ENCODE measurements around the gene WDR48. TPM values are rescaled to one million over a fixed set of nuclear protein-coding genes. Genes with fewer than 3 reads are reported as not detected.
A peak's percentile ranks its signal among the peaks of the same experiment; 100 is the strongest.

Gene WDR48
- total RNA-seq, 1 donor from 2014 or later, result 81.0 TPM

DNA sequence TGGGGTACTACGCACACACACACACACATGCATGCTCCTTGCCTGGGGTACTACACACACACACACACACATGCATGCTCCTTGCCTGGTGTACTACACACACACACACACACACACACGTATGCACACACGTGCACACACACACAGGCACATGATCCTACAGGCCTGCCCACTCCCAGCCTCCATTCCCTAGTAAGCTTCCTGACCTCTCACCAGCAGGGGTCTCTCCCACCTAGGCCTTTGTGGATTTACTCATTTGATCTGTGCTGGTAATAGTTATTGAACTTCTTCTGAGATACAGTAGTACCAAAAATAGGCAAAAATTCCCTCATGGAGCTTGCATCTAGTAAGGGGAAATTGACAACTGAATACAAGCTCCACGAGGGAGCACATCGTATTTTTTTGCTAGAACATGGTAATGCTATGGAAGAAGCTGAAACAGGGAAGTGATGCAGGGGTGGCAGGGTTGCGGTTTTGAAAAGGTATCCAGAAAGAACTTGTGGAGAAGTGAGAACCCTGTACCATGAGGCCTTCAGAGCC lies 74.8 kb downstream of the WDR48 start:
- no peaks in the 10 kb centered on the region for H3K27me3 ChIP-seq
- no peaks in the 10 kb centered on the region for H3K36me3 ChIP-seq
- no peak overlapping the region for H3K4me3 ChIP-seq
- intact Hi-C loops (cut with DNase I), result loop anchor here (1.0 kb wide), 1 partner anchor 162 kb away; no protein-coding TSS in a partner anchor
- no peak for DNase-seq (ENCODE audit: low spot score in 2 of 2)
- H3K9me3 ChIP-seq, result no peaks in the 10 kb centered on the region
- H3K27ac ChIP-seq, result no peak overlapping the region
- H3K4me1 ChIP-seq, result peaks cover 0 to 8% of the 10 kb centered on the region in 2 donors
- TF ChIP-seq, protein P1, sequence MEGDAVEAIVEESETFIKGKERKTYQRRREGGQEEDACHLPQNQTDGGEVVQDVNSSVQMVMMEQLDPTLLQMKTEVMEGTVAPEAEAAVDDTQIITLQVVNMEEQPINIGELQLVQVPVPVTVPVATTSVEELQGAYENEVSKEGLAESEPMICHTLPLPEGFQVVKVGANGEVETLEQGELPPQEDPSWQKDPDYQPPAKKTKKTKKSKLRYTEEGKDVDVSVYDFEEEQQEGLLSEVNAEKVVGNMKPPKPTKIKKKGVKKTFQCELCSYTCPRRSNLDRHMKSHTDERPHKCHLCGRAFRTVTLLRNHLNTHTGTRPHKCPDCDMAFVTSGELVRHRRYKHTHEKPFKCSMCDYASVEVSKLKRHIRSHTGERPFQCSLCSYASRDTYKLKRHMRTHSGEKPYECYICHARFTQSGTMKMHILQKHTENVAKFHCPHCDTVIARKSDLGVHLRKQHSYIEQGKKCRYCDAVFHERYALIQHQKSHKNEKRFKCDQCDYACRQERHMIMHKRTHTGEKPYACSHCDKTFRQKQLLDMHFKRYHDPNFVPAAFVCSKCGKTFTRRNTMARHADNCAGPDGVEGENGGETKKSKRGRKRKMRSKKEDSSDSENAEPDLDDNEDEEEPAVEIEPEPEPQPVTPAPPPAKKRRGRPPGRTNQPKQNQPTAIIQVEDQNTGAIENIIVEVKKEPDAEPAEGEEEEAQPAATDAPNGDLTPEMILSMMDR (IDR thresholded peaks at IDR 0.05), result peak; percentile 41 to 67 (median 57)

DNA sequence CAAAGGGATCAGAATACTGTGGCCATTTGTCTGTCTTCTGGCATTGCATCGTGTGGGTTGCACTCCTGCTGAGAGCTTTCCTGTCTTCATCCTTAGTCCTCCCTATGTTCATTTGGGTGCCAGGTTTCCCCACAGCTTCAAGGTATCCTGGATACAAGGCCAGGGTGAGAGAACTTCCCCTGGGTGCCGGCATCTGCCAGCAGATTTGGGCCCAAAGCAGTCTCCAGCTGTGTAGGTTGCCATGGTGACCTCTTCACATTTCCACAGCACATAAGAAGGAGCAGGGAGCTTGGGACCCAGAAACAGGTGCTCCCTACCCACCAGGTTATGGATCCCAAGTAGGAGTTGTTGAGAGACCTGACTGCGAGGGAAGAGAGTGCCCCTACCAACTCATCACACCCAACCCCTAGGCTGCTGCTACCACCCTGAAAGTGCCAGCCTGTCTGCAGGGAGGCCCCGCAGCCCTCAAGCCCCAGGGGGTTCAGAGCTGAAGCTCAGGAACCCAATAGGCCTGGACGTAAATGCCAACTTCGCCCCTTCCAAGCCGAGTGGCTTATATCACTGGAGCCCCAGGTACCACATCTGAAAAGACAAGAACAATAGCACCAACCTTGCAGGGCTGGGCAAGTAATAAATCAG lies 75.6 kb downstream of the WDR48 start:
- H3K4me1 ChIP-seq, result peaks cover 0 to 8% of the 10 kb centered on the region in 2 donors
- intact Hi-C loops (cut with DNase I), result no loop called here
- no peak overlapping the region for H3K27ac ChIP-seq
- TF ChIP-seq, protein P1 (IDR thresholded peaks at IDR 0.05), result no peak
- no peak for DNase-seq (ENCODE audit: low spot score in 2 of 2)
- H3K9me3 ChIP-seq, result no peaks in the 10 kb centered on the region
- H3K4me3 ChIP-seq, result no peak overlapping the region
- H3K36me3 ChIP-seq, result no peaks in the 10 kb centered on the region
- H3K27me3 ChIP-seq, result no peaks in the 10 kb centered on the region

DNA sequence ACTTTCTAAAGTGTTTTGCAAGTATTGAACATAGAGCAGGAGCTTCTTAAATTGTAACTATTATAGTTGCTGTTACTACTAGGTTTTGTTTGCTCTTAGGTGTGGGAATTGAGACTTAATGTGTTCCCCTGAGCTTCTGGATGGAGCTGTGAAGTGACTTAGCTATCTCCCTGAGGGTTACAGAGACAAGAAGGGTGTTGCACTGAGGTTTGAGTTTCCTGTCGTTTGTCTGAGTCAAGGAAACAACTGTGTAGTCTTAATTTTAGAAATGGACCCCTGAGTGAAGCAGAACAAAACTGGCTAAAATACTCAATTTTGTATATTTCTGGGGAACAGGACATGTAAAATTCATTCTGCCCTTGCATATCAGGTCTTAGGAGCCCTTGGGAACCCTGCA lies 76.1 kb downstream of the WDR48 start:
- DNase-seq (ENCODE audit: low spot score in 2 of 2), result no peak
- Histone ChIP-seq H3K27me3 (no peaks in the 10 kb centered on the region), H3K9me3 (no peaks in the 10 kb centered on the region), H3K4me1 (peaks cover 0 to 8% of the 10 kb centered on the region in 2 donors), H3K27ac (no peak overlapping the region), H3K4me3 (no peak overlapping the region), H3K36me3 (no peaks in the 10 kb centered on the region)
- intact Hi-C loops (cut with DNase I), result no loop called here
- TF ChIP-seq, protein P1 (IDR thresholded peaks at IDR 0.05), result no peak

DNA sequence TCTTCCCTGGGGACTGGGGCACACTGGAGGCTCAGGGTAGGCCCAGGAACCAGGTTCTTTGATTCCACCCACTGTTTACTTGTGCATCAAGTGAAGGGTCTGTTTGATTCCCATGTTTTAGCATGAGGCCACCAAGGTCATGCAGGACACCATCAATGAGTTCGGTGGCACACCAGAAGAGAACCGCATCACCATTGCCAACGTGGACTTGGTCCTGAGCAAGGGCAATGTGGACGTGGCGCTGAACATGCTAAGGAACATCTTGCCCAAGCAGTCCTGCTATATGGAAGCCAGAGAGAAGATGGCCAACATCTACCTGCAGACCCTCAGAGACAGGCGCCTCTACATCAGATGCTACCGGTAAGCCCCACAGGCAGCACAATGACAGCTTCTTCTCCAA lies 77.1 kb downstream of the WDR48 start:
- TF ChIP-seq, protein P1 (IDR thresholded peaks at IDR 0.05), result no peak
- no peak for DNase-seq (ENCODE audit: low spot score in 2 of 2)
- Histone ChIP-seq H3K4me3 (no peak overlapping the region), H3K4me1 (peaks cover 0 to 8% of the 10 kb centered on the region in 2 donors), H3K27me3 (no peaks in the 10 kb centered on the region), H3K9me3 (no peaks in the 10 kb centered on the region), H3K36me3 (peaks cover 0 to 6% of the 10 kb centered on the region in 2 donors), H3K27ac (no peak overlapping the region)
- intact Hi-C loops (cut with DNase I), result no loop called here

DNA sequence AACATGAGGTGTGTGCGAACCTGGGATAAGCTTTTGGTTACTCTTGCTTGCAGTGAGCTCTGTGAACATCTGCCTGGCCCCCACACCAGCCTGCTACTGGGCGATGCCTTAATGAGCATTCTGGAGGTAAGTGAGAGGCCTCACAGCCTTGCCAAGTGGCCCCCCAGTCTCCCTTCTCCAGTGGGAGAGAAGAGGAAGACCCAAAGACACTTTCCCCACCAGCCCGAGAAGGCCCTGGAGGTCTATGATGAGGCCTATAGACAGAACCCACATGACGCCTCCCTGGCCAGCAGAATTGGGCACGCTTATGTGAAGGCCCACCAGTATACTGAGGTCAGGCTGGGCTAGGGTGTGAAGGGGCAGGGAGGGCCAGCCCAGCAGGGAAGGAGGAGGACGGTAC lies 78.2 kb downstream of the WDR48 start:
- intact Hi-C loops (cut with DNase I), result loop anchor here (10.0 kb wide), 1 partner anchor 55 kb away; no protein-coding TSS in a partner anchor
- Histone ChIP-seq H3K27ac (no peak overlapping the region), H3K4me1 (peaks cover 0 to 8% of the 10 kb centered on the region in 2 donors), H3K4me3 (no peak overlapping the region), H3K9me3 (no peaks in the 10 kb centered on the region), H3K27me3 (no peaks in the 10 kb centered on the region), H3K36me3 (peaks cover 0 to 10% of the 10 kb centered on the region in 2 donors)
- TF ChIP-seq, protein P1 (IDR thresholded peaks at IDR 0.05), result no peak
- no peak for DNase-seq (ENCODE audit: low spot score in 2 of 2)
